Activated CD8-positive, alpha-beta T cell treated with anti-CD3 and anti-CD28 coated beads for 36 hours (primary cell): ENCODE measurements around the gene SOAT1. TPM values are rescaled to one million over a fixed set of nuclear protein-coding genes. Genes with fewer than 3 reads are reported as not detected.

Experiments used
- ATAC-seq: fragments of 200-7000 bp; cut with Tn5 transposase; one replicate; pipeline ENCODE4 v1.10.0; 2021; ENCODE audit warnings: mild to moderate bottlenecking, moderate library complexity
- CTCF ChIA-PET: fragments of 350-600 bp; sonication (Branson Sonifier 250); formaldehyde crosslinking; loops from one replicate; lab custom pipeline; 2021; ENCODE audit warnings: antibody characterized with exemption; lab: Charles Lee
- POLR2A ChIA-PET: fragments of 350-600 bp; sonication (Branson Sonifier 250); formaldehyde crosslinking; loops from one replicate; lab custom pipeline; 2021; ENCODE audit warnings: antibody characterized with exemption; lab: Charles Lee
- DNase-seq: peaks from one replicate; pipeline ENCODE4 v3.0.0-alpha.2; 2020
- H3K27ac Mint-ChIP-seq: one replicate; pipeline ENCODE4 v1.8.0; 2021; ENCODE audit warnings: mild to moderate bottlenecking, mixed read lengths
- H3K27me3 Mint-ChIP-seq: one replicate; pipeline ENCODE4 v1.8.0; 2021; ENCODE audit warnings: mixed read lengths
- H3K36me3 Mint-ChIP-seq: one replicate; pipeline ENCODE4 v1.8.0; 2021; ENCODE audit warnings: low read depth, mixed read lengths
- H3K4me1 Mint-ChIP-seq: one replicate; pipeline ENCODE4 v1.8.0; 2021; ENCODE audit warnings: low read depth, mixed read lengths
- H3K4me3 Mint-ChIP-seq: one replicate; pipeline ENCODE4 v1.8.0; 2021; ENCODE audit warnings: mild to moderate bottlenecking, moderate library complexity, mixed read lengths
- H3K9me3 Mint-ChIP-seq: one replicate; pipeline ENCODE4 v1.8.0; 2021; ENCODE audit warnings: mixed read lengths
- intact Hi-C: fragments of 100-400 bp; cut with micrococcal nuclease; formaldehyde crosslinking; loops from one replicate; pipeline ENCODE4 v1.10.0; 2022
- total RNA-seq, 2 experiments: library from RNA; stranded (reverse); gene quantifications; one replicate each; pipeline ENCODE4 v1.2.3, GENCODE V29; 2021
- TF ChIP-seq, protein P1 (sequence below): fragments of 200-600 bp; IDR thresholded peaks from one replicate; pipeline ENCODE4 v1.8.0; 2022; ENCODE audit warnings: antibody characterized with exemption, mild to moderate bottlenecking

Gene SOAT1
- total RNA-seq, 2 experiments from 2014 or later = 58.0 to 58.7 TPM

- no peak for DNase-seq
- POLR2A ChIA-PET = interaction anchor here (1.2 kb wide), 1 partner anchor 18 kb away, joined by 4 read pairs; the partner anchor contains the start of gene SOAT1
Observed at GRCh38 chr1:179311149-179311700, 17.6 kb downstream of the SOAT1 start.

GRCh38 chr1:179313004-179313403 lies 19.4 kb downstream of the SOAT1 start:
- Mint-ChIP-seq H3K27me3 (no peaks in the 10 kb centered on the region), H3K4me3 (no peak overlapping the region), H3K4me1 (peaks cover 33% of the 10 kb centered on the region), H3K9me3 (no peaks in the 10 kb centered on the region), H3K27ac (no peak overlapping the region), H3K36me3 (peaks cover 49% of the 10 kb centered on the region)
- no peak for DNase-seq
- ChIA-PET CTCF (no interaction called here), POLR2A (interaction anchor here (0.6 kb wide), 2 partner anchors 116 to 231 kb away, joined by 3 read pairs; no protein-coding TSS in a partner anchor)
- TF ChIP-seq, protein P1, sequence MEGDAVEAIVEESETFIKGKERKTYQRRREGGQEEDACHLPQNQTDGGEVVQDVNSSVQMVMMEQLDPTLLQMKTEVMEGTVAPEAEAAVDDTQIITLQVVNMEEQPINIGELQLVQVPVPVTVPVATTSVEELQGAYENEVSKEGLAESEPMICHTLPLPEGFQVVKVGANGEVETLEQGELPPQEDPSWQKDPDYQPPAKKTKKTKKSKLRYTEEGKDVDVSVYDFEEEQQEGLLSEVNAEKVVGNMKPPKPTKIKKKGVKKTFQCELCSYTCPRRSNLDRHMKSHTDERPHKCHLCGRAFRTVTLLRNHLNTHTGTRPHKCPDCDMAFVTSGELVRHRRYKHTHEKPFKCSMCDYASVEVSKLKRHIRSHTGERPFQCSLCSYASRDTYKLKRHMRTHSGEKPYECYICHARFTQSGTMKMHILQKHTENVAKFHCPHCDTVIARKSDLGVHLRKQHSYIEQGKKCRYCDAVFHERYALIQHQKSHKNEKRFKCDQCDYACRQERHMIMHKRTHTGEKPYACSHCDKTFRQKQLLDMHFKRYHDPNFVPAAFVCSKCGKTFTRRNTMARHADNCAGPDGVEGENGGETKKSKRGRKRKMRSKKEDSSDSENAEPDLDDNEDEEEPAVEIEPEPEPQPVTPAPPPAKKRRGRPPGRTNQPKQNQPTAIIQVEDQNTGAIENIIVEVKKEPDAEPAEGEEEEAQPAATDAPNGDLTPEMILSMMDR = no peak
- ATAC-seq = no peak
- intact Hi-C loops = no loop called here

More at GRCh38 chr1:179311149-179311700, 17.6 kb downstream of the SOAT1 start:
- intact Hi-C loops = no loop called here
- Mint-ChIP-seq H3K9me3 (no peaks in the 10 kb centered on the region), H3K27ac (no peak overlapping the region), H3K4me3 (no peak overlapping the region), H3K36me3 (peaks cover 54% of the 10 kb centered on the region), H3K4me1 (peaks cover 34% of the 10 kb centered on the region), H3K27me3 (no peaks in the 10 kb centered on the region)
- TF ChIP-seq, protein P1 = no peak
- CTCF ChIA-PET = no interaction called here
- ATAC-seq = no peak

GRCh38 chr1:179314928-179315327 lies 21.3 kb downstream of the SOAT1 start:
- no peak for ATAC-seq
- POLR2A ChIA-PET = no interaction called here
- intact Hi-C loops = no loop called here
- H3K4me1 Mint-ChIP-seq = peaks cover 35% of the 10 kb centered on the region
- TF ChIP-seq, protein P1 = no peak
- H3K27ac Mint-ChIP-seq = peak overlapping the region; percentile 28
- CTCF ChIA-PET = no interaction called here
- H3K27me3 Mint-ChIP-seq = no peaks in the 10 kb centered on the region
- no peak overlapping the region for H3K4me3 Mint-ChIP-seq
- H3K9me3 Mint-ChIP-seq = no peaks in the 10 kb centered on the region
- DNase-seq = no peak
- H3K36me3 Mint-ChIP-seq = peaks cover 56% of the 10 kb centered on the region

DNA sequence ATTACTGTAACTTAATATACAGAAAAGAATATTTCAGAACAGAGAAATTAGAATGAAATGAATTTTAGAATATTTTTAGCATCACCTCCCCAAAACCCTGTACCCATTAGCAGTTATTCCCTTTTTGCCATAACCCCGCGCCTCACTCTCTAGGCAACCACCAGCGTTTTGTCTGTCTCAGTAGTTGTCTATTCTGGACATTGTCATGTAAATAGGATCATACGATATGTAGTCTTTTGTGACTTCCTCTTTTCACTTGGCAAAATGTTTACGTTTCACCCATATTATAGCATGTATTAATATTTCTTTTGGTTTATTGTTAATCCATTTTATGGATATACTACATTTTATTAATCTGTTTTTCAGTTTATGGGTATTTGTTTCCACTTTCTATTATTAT lies 24.9 kb downstream of the SOAT1 start:
- ATAC-seq = no peak
- peaks cover 57% of the 10 kb centered on the region for H3K36me3 Mint-ChIP-seq
- TF ChIP-seq, protein P1 = no peak
- peaks cover 31% of the 10 kb centered on the region for H3K4me1 Mint-ChIP-seq
- H3K27me3 Mint-ChIP-seq = no peaks in the 10 kb centered on the region
- intact Hi-C loops = no loop called here
- peaks cover 4% of the 10 kb centered on the region for H3K9me3 Mint-ChIP-seq
- H3K27ac Mint-ChIP-seq = no peak overlapping the region
- POLR2A ChIA-PET = interaction anchor here (0.6 to 0.7 kb wide), 3 partner anchors 25 to 879 kb away, joined by 3 read pairs; partner anchors contain the start of gene SOAT1
- H3K4me3 Mint-ChIP-seq = no peak overlapping the region
- CTCF ChIA-PET = no interaction called here
- DNase-seq = no peak

DNA sequence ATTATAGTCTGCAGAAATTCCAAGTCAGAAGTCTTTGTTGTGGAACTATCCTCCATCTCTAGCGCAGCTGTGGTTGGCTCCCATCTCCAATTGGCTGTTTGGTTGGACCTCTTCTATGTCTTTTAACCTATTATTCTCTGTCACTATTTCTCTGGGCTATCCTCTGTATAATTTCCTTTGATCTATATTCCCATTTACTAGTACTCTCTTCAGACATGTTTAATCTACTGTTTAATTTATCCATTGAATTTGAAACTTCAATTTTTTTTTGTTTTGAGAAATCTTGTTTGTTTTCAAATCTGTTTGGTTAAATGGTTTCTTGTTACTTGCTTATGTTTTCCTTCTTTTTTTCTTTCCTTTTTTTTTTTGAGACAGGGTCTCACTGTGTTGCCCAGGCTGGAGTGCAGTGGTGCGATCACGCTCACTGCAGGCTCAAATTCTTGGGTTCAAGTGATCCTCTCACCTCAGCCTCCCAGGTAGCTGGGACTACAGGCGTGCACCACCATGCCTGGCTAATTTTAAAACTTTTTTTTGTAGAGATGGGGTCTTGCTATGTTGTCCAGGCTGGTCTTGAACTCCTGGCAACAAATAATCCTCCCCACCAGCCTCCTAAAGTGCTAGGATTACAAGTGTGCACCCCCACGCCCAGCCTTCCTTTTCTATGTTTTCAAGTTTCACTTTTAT lies 28.1 kb downstream of the SOAT1 start:
- TF ChIP-seq, protein P1 = no peak
- CTCF ChIA-PET = no interaction called here
- Mint-ChIP-seq H3K27me3 (no peaks in the 10 kb centered on the region), H3K9me3 (peaks cover 4% of the 10 kb centered on the region), H3K27ac (no peak overlapping the region), H3K4me3 (no peak overlapping the region), H3K4me1 (peaks cover 27% of the 10 kb centered on the region), H3K36me3 (peaks cover 50% of the 10 kb centered on the region)
- intact Hi-C loops = no loop called here
- ATAC-seq (no peak), DNase-seq (no peak)
- POLR2A ChIA-PET = no interaction called here
